ENCODE data around the gene PDZD4.

DNA sequence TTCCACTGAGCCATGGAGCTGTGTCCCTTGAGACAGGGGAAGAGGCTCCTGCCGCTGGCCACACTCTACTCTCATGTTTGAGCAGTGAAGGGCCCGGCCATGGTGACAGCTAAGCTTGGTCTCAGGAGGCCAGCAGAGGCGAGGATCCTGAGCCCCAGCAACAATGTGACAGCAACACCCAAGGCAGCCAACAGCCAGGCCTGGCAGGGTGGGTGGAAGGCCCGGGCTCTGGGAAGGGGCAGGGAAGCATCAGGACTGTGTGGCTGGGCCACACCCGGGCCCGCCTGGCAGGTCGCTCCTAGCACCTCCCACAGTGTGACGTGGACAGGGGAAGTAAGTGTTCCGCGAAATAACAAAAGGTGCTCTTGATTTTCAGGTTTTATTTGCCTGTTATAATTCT is 30.8 kb upstream of the PDZD4 start:
- TF ChIP-seq GATA3 (IDR thresholded peaks at IDR 0.05; ENCODE audit: low read depth, low read length) (no peak), GATA2 (IDR thresholded peaks at IDR 0.05; ENCODE audit: low read depth, low read length) (no peak)
